HG02763 (cell line): ENCODE measurements around the gene LCN12.

Experiments
- ATAC-seq: cut with Tn5 transposase; IDR thresholded peaks from one replicate; pipeline ENCODE4 v1.9.1; 2021; ENCODE audit warnings: mild to moderate bottlenecking, moderate library complexity; ENCODE audit not compliant: unreplicated experiment

Gene LCN12

DNA sequence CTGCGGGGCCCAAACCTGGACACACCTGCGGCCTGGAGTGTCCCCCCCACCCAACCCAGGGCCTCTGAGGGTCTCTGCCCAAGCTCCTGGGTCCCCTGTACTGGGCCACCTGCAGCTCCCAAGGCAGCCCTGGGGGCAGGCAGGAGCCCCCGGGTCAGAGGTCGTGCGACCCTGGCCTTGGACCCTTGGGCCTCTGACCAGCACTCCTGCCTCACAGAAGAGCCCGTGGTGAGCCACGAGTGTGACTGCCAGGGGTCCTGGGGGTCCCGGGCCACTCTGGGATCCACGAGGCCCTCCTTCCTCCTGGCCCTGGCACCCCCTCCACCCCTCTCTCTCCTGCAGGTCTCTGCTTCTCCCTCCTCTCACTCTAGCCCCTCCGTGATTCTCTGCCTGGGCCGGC lies 20.3 kb downstream of the LCN12 start:
- ATAC-seq, result no peak

- no peak for ATAC-seq
Measured at GRCh38 chr9:136972743-136973142, 20.7 kb downstream of the LCN12 start.

- ATAC-seq, result no peak
Measured at GRCh38 chr9:136973618-136974617, 21.8 kb downstream of the LCN12 start.

DNA sequence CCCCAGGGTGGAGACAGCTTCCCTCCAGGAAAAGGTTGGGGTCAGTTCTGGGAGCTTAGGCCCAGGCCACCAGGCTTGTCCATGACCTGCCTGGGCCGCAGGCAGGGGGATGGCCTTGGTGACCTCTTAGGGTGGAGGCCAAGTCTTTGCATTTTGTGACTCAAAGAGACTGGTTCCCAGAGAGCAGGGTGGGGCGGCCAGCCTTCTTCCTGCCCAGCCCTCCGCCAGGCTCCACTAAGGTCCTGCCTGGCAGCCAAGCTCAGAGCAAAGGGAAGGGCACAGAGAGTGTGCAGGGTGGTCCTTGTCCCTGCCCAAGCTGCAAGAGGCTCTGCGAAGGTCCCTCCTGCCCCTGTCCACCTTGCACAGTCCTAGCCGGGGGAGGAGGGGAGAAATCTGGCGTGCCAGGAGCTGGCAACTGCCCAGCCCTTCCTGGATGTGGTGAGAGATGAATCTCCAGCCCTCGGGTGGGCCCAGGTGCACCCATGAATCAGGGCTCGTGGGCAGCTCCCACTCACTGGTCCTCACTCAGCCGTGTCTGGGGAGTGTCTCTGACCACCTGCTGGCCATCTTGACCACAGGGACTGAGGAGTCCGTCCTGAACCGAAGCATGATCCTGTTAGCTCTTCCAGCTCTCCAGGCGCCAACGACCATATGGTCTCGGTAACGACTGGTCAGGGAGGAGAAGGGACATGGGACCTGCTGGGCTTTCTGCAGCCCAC lies 22.9 kb downstream of the LCN12 start:
- ATAC-seq, result no peak

- ATAC-seq, result no peak
Measured at GRCh38 chr9:136975644-136976043, 23.6 kb downstream of the LCN12 start.

- ATAC-seq, result no peak
Measured at GRCh38 chr9:136977223-136977622, 25.1 kb downstream of the LCN12 start, which contains the start of gene PTGDS. TSS of gene PTGDS (plus strand) at chr9:136977504. CDS start at chr9:136977579, 75 bp downstream.

GRCh38 chr9:136977649-136978072 lies 25.6 kb downstream of the LCN12 start:
- ATAC-seq, result no peak

DNA sequence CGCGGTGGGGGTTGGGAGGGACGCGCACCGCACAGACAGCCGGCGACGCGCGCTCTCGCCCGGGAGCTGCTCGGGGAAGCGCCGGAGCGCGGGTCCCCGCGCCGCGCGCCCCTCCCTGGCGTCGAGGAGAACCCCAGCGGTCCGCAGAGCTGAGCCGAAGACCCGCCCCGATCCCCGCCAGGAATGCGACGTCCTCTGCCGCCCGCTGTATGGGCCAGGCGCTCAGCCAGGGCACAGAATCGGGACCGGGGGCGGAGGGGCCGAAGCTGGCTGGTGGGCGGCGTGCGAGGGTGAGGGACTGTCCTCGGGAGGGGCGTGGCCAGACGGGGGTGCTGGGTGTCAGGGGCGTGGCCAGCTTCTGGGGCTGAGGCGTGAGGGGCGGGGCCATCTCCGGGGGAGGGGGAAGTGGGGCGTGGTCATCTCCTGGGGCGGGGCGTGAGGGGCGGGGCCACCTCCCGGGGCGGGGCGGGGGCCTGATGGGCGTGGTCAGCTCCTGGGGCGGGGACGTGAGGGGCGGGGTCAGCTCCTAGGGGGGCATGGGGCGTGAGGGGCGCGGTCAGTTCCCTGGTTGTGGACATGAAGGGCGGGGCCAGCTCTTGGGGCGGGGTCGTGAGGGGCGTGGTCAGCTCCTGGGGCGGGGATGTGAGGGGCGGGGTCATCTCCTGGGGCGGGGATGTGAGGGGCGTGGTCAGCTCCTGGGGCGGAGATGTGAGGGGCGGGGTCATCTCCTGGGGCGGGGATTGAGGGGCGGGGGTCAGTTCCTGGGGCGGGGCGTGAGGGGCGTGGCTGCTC lies 26.2 kb downstream of the LCN12 start:
- ATAC-seq, result no peak

DNA sequence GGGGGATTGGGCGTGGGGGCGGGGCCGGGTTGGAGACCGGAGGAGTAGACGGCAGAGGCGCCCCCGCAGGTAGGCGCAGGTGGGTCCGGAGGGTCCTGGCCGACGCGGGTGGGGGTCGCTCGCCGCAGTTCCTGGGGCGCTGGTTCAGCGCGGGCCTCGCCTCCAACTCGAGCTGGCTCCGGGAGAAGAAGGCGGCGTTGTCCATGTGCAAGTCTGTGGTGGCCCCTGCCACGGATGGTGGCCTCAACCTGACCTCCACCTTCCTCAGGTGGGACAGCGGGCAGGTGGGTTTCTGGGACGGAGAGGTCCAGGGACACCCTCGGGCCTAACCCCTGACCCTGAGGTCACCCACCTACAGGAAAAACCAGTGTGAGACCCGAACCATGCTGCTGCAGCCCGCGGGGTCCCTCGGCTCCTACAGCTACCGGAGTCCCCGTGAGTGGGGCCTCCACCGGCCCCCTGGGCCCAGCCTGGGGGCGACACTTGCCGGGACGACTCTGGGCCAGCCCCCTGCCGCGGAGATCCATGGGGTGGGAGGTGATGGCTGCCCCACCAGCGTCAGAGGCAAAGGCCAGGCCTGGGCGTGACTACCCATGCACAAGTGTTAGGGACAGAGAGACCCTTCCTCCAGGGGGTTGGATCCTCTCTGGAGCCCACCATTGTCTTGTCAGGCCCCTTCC lies 26.9 kb downstream of the LCN12 start:
- ATAC-seq, result no peak

DNA sequence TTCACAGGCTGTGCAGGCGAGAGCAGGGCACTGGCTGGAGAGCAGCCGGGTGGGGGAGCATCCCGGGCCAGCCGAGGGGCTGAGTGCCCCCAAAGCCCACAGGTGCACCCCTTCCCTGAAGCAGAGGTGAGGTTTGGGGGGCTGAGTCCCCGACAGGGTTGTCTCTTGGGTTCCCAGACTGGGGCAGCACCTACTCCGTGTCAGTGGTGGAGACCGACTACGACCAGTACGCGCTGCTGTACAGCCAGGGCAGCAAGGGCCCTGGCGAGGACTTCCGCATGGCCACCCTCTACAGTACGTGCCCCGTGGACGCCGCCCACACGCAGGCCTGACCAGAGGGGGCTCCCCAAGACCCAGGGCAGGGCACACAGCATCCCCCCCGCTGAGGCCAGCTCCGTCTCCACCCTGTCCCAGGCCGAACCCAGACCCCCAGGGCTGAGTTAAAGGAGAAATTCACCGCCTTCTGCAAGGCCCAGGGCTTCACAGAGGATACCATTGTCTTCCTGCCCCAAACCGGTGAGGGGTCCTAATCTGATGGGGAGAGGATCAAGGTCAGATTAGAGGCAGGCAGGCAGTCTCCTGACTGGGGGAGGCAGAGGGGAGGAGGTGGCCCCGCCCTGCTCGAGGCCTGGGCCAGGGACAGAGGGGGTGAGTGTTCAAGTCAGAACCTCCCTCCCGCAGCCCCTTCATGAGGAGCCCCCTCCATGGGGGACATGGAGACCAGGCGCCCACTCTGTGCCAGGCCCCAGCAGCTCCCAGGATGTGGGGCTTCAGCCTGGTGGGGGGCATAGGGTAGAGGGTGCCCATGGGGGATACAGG lies 27.9 kb downstream of the LCN12 start:
- no peak for ATAC-seq

DNA sequence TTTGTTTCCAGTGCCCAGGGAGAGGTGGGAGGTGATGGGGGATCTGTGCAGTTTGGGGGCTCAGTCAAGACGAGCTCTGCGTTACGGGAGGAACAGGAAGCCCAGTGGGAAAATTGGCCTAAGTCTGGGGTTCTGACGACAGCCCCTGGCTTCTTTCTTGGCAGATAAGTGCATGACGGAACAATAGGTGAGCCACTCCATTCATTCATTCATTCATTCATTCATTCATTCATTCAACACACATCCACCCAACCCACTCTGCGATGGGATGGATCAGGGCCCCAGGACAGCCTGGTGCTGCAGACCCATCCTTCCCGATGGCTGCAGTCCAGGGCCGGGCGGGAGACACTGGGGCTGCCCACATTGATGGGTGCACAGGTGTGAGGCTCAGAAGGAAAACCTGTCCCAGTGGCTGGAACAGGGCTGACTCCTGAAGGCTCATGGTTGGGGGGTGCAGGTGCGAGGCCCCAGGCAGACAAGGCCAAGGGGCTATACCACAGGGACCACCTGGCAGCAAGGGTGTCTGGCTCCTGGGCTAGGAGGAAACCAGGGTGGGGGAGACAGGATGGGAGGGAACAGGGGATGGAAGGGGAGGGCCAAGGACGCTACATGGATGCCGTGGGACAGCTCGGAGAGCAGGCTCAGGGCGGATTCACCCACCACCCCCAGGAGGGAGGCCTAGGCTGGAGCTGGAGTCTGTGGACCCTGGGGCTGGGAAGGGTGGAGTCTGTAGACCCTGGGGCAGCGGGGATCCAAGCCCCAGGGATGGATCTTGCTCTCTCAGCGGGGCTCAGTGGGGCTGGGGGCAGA lies 28.8 kb downstream of the LCN12 start:
- ATAC-seq, result no peak

GRCh38 chr9:136981588-136982231 lies 29.6 kb downstream of the LCN12 start:
- ATAC-seq, result no peak

GRCh38 chr9:136982232-136983051 lies 30.4 kb downstream of the LCN12 start, which contains the start of gene LCNL1:
TSS of gene LCNL1 (plus strand) at chr9:136982993. CDS start at chr9:136983587, 594 bp downstream.
- no peak for ATAC-seq

DNA sequence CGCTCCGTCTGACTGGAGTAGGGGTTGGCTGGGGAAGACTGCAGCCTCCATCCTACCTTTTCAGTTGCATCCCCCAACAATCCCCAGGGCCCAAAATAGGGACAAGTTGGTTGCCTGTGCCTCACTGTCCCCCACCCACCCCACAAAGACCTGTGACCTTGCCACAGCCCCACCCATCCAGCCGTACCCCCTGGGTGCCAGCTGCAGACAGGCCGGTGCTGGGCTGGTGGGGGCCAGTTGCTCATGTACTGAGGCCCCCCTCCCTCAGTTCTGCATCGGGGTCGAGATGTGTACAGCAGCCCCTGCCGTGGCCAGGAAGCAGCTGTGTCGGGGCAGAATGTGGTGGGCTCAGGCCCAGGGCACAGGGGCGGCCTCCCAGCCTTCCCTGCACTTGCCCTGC lies 31.1 kb downstream of the LCN12 start:
- ATAC-seq, result no peak

GRCh38 chr9:136983656-136984314 lies 31.7 kb downstream of the LCN12 start:
- no peak for ATAC-seq

GRCh38 chr9:136984464-136985026 lies 32.5 kb downstream of the LCN12 start:
- ATAC-seq, result no peak
